Neutrophil (primary cell): ENCODE data around the gene TTLL5.

Source experiments
- H3K27ac ChIP-seq: fragments of 200-600 bp; sonication (generic); 2 replicates; pipeline ENCODE4 v1.5.1; 2016; ENCODE audit warnings: mild to moderate bottlenecking, moderate library complexity
- H3K27me3 ChIP-seq: fragments of 200-600 bp; sonication (generic); 2 replicates; pipeline ENCODE4 v1.6.0; 2016; ENCODE audit warnings: mild to moderate bottlenecking
- H3K36me3 ChIP-seq: fragments of 200-600 bp; sonication (generic); 2 replicates; pipeline ENCODE4 v1.5.1; 2017
- H3K4me1 ChIP-seq, 2 experiments: fragments of 200-600 bp in 1 of 2; sonication (generic) in 1 of 2; 1 replicate in 1 of 2; 2 replicates in 1 of 2; pipeline versions ENCODE4 v1.5.1 to v1.6.1; 2013 to 2016; ENCODE audit warnings: low read depth in 1 of 2, low read length in 1 of 2, mild to moderate bottlenecking in 1 of 2, moderate library complexity in 1 of 2; ENCODE audit not compliant: control insufficient read depth in 1 of 2, insufficient read depth in 1 of 2
- H3K4me3 ChIP-seq, 2 experiments: fragments of 200-600 bp in 1 of 2; sonication (generic) in 1 of 2; 1 replicate in 1 of 2; 2 replicates in 1 of 2; pipeline ENCODE4 v1.5.1; 2013 to 2016; ENCODE audit warnings: low read depth in 1 of 2, low read length in 1 of 2, mild to moderate bottlenecking in 1 of 2, moderate library complexity in 1 of 2
- H3K9me3 ChIP-seq: fragments of 200-600 bp; sonication (generic); 2 replicates; pipeline ENCODE4 v1.5.1; 2016
- CTCF ChIP-seq: fragments of 200-600 bp; sonication (generic); IDR thresholded peaks from 2 replicates; pipeline ENCODE4 v1.5.1; 2016; ENCODE audit warnings: antibody characterized with exemption

TTLL5 gene

GRCh38 chr14:75906228-75906627 lies 245.2 kb downstream of the TTLL5 start:
- Histone ChIP-seq H3K4me3 (no peak overlapping the region), H3K36me3 (peaks cover 6% of the 10 kb centered on the region), H3K27me3 (no peaks in the 10 kb centered on the region), H3K4me1 (no peaks in the 10 kb centered on the region), H3K27ac (no peak overlapping the region), H3K9me3 (no peaks in the 10 kb centered on the region)
- no peak for TF ChIP-seq CTCF

- H3K9me3 ChIP-seq, result no peaks in the 10 kb centered on the region
- no peaks in the 10 kb centered on the region for H3K4me1 ChIP-seq
- no peak overlapping the region for H3K4me3 ChIP-seq
- no peaks in the 10 kb centered on the region for H3K27me3 ChIP-seq
- no peak overlapping the region for H3K27ac ChIP-seq
- H3K36me3 ChIP-seq, result peaks cover 6% of the 10 kb centered on the region
- peak; percentile 75 for TF ChIP-seq CTCF
Observed at GRCh38 chr14:75906680-75907280, 245.7 kb downstream of the TTLL5 start.

- Histone ChIP-seq H3K4me1 (no peaks in the 10 kb centered on the region), H3K36me3 (no peaks in the 10 kb centered on the region), H3K9me3 (no peaks in the 10 kb centered on the region), H3K27ac (no peak overlapping the region), H3K4me3 (no peak overlapping the region), H3K27me3 (no peaks in the 10 kb centered on the region)
- TF ChIP-seq CTCF, result no peak
Observed at GRCh38 chr14:75907756-75908359, 246.8 kb downstream of the TTLL5 start.

GRCh38 chr14:75909630-75910029 lies 248.6 kb downstream of the TTLL5 start:
- no peak overlapping the region for H3K4me3 ChIP-seq
- TF ChIP-seq CTCF, result no peak

GRCh38 chr14:75910048-75910447 lies 249.0 kb downstream of the TTLL5 start:
- Histone ChIP-seq H3K27ac (no peak overlapping the region), H3K27me3 (no peaks in the 10 kb centered on the region), H3K36me3 (no peaks in the 10 kb centered on the region), H3K4me1 (no peaks in the 10 kb centered on the region), H3K4me3 (no peak overlapping the region), H3K9me3 (no peaks in the 10 kb centered on the region)
- TF ChIP-seq CTCF, result no peak

More at GRCh38 chr14:75909630-75910029, 248.6 kb downstream of the TTLL5 start:
- no peaks in the 10 kb centered on the region for H3K9me3 ChIP-seq
- no peaks in the 10 kb centered on the region for H3K27me3 ChIP-seq
- H3K36me3 ChIP-seq, result no peaks in the 10 kb centered on the region
- H3K27ac ChIP-seq, result no peak overlapping the region
- H3K4me1 ChIP-seq, result no peaks in the 10 kb centered on the region
